Gastroesophageal sphincter (tissue), 3 donors: ENCODE results near the gene MARCHF11.

Experiments used
- EP300 ChIP-seq: sonication (generic); formaldehyde crosslinking; IDR thresholded peaks from one replicate; pipeline ENCODE4 v1.6.1; 2017; ENCODE audit warnings: antibody characterized with exemption, mild to moderate bottlenecking
- POLR2AphosphoS5 ChIP-seq: sonication (generic); formaldehyde crosslinking; IDR thresholded peaks from one replicate; pipeline ENCODE4 v1.6.1; 2017; ENCODE audit warnings: antibody characterized with exemption
- TF ChIP-seq, protein P1 (sequence below), 4 experiments: fragments of 200-600 bp in 2 of 4; fragments of 450-650 bp in 2 of 4; sonication (generic) in 1 of 4; IDR thresholded peaks; one replicate each; pipeline ENCODE4 v1.5.1; 2017 to 2019; ENCODE audit warnings: antibody characterized with exemption in 4 of 4, mild to moderate bottlenecking in 2 of 4, moderate library complexity in 2 of 4

DNA sequence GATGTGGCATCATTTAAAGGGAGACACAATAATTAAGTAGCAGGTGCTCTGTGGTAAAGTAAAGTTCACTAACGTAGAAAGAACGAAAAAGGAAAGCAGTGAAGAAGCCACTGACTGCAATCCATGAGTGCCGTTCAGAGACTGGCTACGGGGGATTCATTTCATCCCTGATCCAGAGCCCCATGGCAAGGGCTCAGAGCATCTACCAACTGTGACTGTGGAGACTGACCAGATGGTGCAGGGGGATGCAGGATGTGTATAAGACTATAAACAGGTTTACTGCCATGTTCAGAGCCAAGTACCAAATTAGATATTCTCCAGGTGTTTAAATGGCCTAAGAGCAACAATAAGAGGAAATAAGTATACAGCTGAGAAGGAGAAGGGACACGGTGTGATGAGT is 47.7 kb downstream of the MARCHF11 start:
- TF ChIP-seq, protein P1, sequence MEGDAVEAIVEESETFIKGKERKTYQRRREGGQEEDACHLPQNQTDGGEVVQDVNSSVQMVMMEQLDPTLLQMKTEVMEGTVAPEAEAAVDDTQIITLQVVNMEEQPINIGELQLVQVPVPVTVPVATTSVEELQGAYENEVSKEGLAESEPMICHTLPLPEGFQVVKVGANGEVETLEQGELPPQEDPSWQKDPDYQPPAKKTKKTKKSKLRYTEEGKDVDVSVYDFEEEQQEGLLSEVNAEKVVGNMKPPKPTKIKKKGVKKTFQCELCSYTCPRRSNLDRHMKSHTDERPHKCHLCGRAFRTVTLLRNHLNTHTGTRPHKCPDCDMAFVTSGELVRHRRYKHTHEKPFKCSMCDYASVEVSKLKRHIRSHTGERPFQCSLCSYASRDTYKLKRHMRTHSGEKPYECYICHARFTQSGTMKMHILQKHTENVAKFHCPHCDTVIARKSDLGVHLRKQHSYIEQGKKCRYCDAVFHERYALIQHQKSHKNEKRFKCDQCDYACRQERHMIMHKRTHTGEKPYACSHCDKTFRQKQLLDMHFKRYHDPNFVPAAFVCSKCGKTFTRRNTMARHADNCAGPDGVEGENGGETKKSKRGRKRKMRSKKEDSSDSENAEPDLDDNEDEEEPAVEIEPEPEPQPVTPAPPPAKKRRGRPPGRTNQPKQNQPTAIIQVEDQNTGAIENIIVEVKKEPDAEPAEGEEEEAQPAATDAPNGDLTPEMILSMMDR (IDR thresholded peaks at IDR 0.05), result no peak
- TF ChIP-seq EP300 (no peak), POLR2AphosphoS5 (no peak)
